Fibroblast of pulmonary artery (primary cell): ENCODE measurements around the gene RHBDL1.
A peak's percentile ranks its signal among the peaks of the same experiment; 100 is the strongest.

Source experiments
- DNase-seq: peaks from one replicate; pipeline ENCODE4 v3.0.0-alpha.2; 2010; ENCODE audit warnings: low read depth
- H3K4me3 ChIP-seq: replicated peaks from 2 replicates; pipeline ENCODE4 v1.5.1; 2011; ENCODE audit warnings: low read depth, mild to moderate bottlenecking, control low read depth, low read length, moderate library complexity
- CTCF ChIP-seq: IDR thresholded peaks from 2 replicates; pipeline ENCODE4 v1.5.1; 2011; ENCODE audit warnings: mild to moderate bottlenecking, control low read depth, low read length, inconsistent platforms; ENCODE audit errors: missing control alignments

RHBDL1 gene

DNA sequence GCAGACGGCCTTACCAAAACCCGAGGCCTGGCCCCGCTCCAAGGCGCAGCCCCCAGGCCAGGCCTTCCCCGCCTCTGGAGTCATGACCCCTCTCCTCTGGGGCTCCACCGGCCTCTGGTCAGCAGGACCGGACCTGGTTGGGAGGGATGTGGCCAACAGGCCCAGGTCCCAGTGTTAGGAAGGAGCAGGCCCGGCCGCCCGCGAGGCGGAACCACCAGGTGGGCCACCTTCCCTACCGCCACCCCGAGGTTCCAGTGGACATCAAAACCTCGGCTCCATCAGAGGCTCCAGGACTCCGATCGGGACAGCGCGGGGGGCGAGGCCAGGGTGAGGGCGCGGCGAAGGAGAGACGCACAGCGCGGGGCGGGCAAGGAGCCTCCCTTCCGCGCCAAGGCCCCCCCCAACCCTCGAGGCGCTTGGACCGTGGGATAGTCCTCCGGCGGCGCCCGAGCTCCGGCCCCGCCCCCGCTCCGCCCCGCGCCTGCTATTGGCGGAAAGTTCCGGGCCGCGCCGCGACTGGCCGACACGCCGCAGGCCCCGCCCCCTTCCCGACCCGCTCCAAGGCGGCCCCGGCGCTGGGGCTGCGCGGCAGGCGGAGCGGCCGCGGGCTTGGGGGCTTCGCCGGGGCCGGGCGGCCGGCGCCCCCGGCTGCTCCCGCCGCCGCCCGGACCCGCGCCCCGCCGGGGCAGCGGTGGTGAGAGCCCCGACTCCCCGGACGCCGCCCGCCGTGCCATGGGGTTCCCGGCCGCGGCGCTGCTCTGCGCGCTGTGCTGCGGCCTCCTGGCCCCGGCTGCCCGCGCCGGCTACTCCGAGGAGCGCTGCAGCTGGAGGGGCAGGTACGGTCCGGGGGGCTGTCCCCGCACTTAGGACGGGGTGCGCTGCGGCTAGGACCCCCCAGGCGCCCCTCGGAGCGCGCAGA lies 39.3 kb downstream of the RHBDL1 start, which contains the start of gene METRN:
Gene METRN, plus strand, starts transcription at position 561 of the 919 bp plus-strand sequence. Its CDS starts 172 bp downstream, at position 733.
- H3K4me3 ChIP-seq = peak within 1 kb of the TSS; percentile 54
- no peak for TF ChIP-seq CTCF
- DNase-seq = peak; percentile 85

DNA sequence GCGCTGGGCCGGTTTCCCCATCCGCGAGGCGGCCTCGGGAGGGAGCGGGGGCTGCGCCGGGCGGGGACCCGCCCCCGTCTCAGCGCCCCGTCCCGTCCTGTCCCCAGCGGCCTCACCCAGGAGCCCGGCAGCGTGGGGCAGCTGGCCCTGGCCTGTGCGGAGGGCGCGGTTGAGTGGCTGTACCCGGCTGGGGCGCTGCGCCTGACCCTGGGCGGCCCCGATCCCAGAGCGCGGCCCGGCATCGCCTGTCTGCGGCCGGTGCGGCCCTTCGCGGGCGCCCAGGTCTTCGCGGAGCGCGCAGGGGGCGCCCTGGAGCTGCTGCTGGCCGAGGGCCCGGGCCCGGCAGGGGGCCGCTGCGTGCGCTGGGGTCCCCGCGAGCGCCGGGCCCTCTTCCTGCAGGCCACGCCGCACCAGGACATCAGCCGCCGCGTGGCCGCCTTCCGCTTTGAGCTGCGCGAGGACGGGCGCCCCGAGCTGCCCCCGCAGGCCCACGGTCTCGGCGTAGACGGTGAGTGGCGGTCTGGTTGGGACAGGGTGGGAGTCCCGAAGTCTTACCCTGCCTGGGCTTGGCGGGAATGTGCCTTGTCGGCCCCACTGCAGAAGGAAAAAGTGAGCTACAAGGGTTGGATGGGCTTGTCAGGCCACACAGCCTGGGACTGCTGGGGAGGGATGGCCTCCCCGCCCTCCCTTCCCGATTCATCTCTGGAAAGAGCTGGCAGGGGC lies 40.2 kb downstream of the RHBDL1 start:
- H3K4me3 ChIP-seq = peak overlapping the region; percentile 54
- TF ChIP-seq CTCF = no peak

DNA sequence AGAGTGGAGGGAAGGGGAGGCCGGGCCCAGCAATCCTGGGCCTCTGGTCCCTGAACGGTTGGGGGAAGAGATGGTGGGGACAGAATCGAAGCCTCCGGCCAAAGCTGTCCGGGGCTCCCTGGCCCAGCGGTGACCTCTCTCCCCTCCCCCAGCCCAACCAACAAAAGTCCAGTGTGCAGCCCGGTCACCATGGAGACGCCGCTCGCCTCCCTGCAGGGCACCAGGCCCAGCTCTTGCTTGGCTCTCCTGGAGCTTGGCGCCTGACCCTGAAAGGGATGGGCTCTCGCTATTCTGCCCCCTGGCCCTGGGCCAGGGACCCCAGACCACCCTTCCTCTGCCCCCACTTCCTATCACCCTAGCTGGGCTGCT lies 40.7 kb downstream of the RHBDL1 start:
- H3K4me3 ChIP-seq = peak overlapping the region; percentile 54
- peak; percentile 46 for DNase-seq
- TF ChIP-seq CTCF = no peak

More for the DNA sequence above, 40.2 kb downstream of the RHBDL1 start:
- DNase-seq = no peak

DNA sequence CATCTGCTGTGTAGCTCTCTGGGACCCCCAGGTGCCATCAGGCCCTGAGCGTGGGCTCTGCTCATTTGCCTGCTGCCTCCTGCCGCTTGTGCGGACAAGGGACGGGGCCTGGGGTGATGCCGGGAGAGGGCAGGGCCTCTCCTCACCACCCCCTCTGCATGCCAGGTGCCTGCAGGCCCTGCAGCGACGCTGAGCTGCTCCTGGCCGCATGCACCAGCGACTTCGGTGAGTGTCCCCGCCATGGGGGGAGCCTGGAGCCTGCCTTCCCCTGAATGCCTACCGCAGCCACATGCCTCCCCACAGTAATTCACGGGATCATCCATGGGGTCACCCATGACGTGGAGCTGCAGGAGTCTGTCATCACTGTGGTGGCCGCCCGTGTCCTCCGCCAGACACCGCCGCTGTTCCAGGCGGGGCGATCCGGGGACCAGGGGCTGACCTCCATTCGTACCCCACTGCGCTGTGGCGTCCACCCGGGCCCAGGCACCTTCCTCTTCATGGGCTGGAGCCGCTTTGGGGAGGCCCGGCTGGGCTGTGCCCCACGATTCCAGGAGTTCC lies 41.4 kb downstream of the RHBDL1 start:
- no peak for DNase-seq
- TF ChIP-seq CTCF = no peak
- no peak overlapping the region for H3K4me3 ChIP-seq

DNA sequence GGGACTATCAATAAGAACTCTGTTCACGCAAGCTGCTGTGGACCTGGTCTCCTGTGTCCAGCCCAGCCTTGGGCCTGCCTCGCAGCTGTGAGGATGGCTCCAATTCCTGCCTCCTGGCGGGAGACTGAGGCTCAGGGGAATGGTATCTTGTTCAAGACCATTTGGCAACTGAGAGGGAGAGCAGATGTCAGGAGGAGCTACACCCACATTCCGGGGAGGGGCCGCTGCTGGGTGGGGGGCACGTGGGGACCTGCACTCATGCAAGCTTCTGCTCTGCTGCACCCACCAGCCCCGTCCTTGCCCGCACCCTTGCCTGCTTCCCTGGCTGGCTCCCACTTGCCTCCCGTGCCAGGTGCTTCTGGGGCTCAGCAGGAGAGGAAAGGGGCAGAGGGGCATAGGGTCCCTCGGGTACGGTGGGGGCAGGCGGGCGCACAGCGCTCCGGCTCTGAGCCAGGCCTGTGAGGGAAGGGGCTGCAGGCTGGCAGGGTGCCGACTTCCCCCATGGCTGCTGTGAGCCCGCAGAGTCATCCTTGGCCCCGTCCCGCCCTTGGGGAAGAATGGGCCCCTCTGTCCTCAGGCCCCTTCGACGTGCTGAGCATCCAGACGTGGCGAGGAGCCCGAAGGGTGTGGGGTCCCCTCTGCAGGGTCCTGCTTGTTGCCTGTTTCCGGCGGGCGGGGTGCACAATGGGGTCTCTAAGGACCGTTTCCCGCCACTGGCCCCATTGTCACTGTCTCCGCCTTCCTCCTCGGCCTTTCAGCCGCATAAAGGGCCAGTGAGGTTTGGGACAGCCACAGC lies 42.2 kb downstream of the RHBDL1 start:
- TF ChIP-seq CTCF = no peak
- no peak overlapping the region for H3K4me3 ChIP-seq
- no peak for DNase-seq

DNA sequence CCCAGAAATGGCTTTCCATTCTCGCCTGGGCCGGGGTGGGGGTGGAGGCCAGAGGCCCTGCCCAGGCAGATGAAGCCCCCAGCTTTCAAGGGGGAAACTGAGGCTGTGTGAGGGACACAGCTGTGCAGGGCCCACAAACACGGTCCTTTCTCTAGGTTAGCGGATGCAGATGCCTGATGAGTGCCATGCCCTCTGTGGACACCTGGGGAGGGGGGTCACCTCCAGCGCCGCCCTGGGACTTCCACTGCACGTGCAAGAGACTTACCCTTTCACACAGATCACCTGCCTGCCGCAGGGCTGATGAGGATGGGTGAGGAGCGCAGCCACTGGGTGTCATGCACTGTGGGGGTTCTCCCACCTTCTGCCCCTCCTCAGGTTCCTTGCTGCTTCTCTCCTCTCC lies 42.9 kb downstream of the RHBDL1 start:
- DNase-seq = no peak
- no peak overlapping the region for H3K4me3 ChIP-seq
- TF ChIP-seq CTCF = no peak
